H54 (cell line): Measurements from ENCODE around the gene CPT1C.

ENCODE experiments used
- DNase-seq: peaks from one replicate; pipeline ENCODE4 v3.0.0; 2011; ENCODE audit warnings: low spot score, mixed read lengths; ENCODE audit not compliant: insufficient read length
- FAIRE-seq: peaks from 3 replicates; lab custom pipeline; 2011; peaks lifted over from hg19 to GRCh38; lab: Jason Lieb, UNC
- POLR2A ChIP-seq: IDR thresholded peaks from 2 replicates; pipeline ENCODE4 v1.6.1; 2011; ENCODE audit warnings: low read depth, mild to moderate bottlenecking, low read length

CPT1C gene

DNA sequence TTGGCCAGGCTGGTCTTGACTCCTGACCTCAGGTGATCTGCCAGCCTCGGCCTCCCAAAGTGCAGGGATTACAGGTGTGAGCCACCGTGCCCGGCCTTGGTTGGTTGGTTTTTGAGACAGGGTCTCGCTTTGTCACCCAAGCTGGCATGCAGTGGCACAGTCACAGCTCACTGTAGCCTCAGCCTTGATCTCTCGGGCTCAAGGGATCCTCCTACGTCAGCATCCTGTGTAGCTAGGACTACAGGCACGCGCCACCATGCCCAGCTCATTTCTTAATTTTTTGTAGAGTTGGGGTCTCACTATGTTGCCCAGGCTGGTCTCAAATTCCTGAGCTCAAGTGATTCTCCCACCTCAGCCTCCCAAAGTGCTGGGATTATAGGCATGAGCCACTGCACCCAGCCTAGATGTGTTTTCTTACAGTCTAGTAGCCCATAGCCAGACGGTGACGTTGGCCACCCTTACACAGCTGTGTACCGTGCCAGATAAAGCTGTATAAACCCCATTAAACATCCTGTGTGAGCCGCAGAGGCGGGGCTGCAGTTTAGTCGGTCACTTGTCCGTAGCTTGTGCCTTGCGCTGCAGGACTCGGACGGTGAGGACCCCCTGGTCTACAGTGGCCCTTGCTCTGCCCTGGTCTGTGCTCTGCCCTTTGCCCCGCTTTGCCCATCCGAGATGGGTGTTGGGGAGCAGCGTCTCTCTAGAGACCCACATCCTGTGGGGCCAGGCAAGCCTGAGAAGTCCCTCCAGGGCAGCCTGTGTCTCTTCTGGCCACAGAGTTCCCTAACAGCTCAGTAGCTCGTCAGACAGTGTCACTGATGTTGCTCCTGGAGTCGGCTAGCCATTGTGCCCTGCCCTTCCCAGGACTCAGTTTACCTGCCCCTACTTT lies 35.1 kb upstream of the CPT1C start:
- FAIRE-seq = no peak
- no peak for DNase-seq
- TF ChIP-seq POLR2A = no peak

DNA sequence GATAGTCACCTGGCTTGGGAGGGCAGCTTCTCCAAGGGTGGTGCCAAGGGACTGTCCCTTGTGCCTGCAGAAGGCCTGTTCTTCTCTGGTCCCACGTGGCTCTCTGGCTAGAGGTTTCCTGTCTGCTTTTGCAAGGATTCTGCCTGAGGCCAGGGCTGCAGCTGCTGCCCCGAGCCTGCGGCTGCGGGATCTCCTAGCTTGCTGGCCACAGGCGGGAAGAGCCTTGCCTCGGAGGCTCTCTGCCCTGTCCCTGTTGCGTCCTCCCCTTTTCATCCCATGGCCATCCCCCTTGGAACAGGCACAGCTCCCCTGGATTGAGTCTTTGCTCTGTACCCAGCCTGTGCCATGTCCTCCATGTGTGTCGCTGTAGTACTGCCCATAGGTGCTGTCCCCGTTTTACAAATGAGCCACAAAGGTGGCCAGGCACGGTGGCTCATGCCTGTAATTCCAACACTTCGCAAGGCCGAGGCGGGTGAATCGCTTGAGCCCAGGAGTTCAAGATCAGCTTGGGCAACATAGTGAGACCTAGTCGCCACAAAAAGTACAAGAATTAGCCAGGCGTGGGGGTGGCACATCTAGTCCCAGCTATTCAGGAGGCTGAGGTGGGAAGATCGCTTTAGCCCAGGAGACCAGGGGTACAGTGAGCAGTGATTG lies 34.3 kb upstream of the CPT1C start:
- TF ChIP-seq POLR2A = no peak
- DNase-seq (no peak), FAIRE-seq (no peak)

DNA sequence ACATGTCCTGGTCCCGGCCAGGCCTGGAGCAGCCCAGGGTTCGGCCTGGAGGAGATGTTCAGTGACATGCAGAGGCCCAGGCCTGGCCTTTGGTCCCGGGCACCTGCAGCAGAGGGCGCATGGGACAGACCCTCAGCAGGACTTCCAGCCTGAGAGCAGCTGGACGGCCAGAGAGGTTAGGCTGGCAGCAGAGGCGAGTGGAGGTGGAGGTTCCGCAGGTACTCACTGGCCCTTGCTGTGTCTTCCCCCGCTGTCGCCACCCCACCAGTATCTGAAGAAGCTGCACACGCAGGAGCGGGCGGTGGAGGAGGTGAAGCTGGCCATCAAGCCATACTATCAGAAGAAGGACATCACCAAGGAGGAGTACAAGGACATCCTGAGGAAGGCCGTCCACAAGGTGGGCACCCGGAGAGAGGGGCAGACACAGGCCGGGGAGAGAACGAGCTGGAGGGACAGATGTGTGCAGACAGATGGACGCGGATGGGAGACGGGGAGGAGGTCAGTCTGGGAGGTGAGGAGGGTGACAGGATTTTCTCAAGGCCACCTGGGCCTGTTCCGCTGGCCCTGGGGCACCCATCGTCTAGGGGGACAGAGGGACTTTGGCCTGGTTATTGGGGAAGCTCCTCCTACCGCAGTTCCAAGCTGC lies 33.3 kb upstream of the CPT1C start:
- no peak for DNase-seq
- TF ChIP-seq POLR2A = no peak
- FAIRE-seq = no peak

DNA sequence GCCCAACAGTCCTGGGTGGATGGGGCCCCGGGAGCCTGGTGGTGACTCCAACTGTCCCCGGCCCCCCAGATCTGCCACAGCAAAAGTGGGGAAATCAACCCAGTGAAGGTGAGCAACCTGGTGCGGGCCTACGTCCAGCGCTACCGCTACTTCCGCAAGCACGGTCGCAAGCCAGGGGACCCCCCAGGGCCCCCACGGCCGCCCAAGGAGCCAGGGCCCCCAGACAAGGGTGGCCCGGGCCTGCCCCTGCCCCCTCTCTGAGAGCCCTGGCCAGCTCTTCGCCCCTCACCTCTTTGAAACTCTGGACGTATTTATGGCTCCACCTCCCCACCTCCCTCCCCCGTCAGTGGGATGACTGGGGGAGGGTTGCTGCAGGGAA lies 32.8 kb upstream of the CPT1C start:
- no peak for TF ChIP-seq POLR2A
- DNase-seq (no peak), FAIRE-seq (no peak)

DNA sequence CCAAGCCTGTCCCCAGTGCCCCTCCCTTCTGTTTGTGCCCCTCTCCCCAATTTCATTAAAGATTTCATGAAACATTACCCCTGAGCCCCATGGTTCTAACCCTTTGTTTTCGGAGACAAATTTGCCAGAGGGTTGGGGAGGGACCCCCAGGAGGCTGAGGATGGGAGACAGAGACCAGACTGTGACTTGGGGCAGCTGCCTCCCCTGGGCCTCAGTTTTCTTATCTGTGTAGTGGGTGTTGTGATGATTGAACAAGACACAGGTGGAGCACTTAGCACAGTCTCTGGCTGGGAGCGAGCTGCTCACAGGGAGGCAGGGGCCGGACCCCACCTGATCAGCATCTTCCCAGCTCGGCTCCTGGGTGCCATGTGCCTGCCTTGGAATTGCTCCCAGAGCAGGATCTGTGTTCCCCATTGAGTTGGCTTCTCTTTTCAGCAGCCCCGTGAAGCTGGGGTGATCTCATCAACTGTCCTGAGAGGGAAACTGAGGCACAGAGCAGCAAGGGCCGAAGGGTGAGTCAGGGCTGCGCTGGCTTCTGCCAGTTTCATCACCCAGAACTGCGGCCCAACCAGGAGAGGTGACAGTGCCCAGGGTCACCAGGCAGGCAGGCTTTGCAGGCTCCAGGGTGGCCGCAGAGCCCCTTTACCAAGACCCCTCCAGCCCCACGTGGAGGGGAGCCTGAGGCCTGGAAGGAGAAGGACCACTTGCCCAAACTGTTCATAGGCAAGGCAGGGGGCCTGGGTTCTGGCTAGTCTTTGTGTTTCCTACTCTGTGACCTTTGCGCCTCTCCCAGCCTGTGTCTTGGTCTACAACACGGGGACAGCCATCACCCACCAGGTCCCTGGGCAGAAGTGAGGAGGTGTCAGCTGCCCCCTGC lies 32.1 kb upstream of the CPT1C start:
- no peak for DNase-seq
- FAIRE-seq = no peak
- no peak for TF ChIP-seq POLR2A

DNA sequence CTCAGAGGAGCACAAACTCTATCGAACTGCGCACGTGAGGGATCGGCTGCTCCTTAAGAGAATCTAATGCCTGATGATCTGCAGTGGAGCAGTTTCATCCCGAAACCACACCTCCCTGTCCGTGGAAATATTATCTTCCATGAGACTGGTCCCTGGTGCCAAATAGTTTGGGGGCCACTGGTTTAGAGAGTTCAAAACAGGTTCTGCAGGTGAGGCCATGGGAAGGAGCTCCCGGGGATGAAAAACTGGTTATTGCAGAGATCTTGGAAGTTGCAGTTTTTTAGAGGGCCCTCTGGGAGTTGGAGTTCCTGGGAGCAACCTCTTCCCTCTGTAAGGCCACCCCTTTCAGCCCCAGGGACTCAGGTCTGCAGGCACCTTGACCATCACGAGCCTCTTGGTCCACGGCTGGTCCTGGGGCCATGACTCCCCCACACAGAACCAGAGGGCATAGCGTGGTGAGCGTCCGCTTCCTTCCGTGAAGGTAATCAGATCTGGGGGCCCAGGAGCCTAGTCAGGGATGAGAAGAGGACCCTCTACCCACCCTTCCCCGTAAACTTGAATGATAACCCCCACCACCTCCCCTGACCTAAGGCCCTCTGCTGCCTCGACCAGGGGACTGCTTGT lies 30.5 kb upstream of the CPT1C start:
- DNase-seq = no peak
- FAIRE-seq = no peak
- TF ChIP-seq POLR2A = no peak

DNA sequence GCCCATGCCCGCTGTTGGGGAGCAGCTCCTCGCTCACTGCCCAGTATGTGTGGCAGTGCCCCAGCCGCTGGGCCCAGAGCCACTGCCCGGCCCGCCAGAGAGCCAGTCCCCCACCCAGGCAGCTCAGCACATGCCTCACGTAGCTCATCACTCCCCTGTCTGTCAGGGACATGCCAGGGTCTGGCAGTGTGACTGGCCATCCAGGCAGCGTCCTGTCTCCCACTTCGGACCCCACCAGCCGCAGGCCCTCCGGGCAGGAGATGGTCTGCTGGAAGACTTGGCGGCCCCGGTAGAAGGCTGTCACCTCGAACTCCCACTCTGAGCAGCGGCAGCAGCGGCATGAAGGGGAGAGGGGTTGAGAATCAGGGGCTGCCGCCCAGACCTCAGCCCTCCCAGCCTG lies 28.9 kb upstream of the CPT1C start:
- no peak for DNase-seq
- TF ChIP-seq POLR2A = no peak
- no peak for FAIRE-seq

DNA sequence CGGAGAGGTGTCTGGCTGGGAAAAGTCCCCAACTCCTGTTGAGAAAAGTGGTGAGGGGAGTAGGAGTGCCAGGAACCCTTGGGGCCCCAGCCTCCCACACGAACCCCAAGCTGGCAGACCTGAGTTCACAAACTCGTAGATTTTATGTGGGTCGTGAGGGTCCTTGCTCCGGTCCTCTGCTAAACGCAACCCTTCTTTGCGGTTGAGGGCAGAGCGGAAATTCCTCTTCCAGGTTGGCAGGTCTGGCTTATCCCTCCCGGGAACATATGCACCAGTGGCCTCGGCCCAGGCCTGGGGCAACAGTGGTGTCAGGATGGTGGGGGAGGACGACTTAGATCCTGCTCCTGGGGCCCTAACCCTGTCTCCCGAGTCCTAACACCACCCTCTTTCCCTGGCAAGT lies 27.7 kb upstream of the CPT1C start:
- DNase-seq (no peak), FAIRE-seq (no peak)
- TF ChIP-seq POLR2A = no peak

DNA sequence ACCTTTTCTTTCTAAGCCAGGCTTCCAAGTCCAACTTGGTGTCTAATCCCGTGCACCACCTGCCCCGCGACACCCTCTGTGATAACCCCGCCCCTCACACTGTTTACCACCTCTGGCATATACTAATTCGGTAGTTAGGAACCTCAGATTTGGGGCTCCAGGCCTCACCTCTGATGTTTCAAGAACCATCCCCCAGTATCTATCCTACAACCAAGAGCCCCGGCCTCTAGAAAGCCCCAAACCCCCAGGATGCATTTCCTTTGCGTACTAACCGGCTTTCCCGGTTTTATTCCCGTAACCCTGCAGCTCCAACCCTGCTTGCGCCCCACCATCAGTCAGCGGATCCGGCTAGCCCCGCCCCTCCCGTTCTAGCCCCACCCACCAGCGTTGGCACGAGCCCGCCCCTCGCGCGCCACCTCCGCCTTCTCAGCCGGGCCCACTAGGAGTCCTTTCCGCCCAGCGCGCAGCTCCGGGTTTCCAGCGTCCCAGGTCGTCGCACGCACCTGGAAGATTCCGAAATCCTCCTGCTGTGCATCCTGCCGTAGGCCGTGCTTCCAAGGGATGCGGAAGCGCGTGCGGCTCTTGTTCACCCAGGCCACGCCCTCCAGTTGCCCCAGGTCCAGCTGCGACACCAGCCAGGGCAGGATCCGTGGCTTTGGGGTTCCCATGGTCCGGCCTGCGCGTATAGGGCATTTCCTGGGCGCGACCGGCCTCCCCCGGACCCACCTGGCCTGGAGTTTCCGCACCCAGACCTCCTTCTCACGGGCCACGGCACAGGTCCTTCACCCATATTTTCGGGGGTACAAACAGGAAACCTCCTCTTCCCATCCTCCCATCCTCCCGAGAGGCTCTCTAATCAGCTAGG lies 26.5 kb upstream of the CPT1C start:
- peak; percentile 75; the same call in 1 of the 2 replicates for TF ChIP-seq POLR2A
- peak; percentile 91 for DNase-seq
- no peak for FAIRE-seq

DNA sequence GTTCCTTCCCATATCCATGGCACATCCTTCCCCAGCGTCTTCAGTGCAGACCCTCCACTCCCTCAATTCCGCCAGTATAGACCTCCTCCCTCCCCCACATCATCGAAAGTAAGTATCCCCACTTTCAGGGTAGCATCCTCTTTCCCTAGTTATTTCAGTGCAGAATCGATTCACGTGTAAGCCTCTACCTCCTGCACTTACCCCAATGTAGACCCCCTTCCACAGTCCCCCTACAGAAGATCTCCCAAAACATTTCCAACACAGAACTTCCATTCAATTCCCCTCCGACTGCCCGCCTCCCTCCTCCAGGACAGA lies 25.9 kb upstream of the CPT1C start:
- FAIRE-seq (no peak), DNase-seq (no peak)
- TF ChIP-seq POLR2A = no peak

DNA sequence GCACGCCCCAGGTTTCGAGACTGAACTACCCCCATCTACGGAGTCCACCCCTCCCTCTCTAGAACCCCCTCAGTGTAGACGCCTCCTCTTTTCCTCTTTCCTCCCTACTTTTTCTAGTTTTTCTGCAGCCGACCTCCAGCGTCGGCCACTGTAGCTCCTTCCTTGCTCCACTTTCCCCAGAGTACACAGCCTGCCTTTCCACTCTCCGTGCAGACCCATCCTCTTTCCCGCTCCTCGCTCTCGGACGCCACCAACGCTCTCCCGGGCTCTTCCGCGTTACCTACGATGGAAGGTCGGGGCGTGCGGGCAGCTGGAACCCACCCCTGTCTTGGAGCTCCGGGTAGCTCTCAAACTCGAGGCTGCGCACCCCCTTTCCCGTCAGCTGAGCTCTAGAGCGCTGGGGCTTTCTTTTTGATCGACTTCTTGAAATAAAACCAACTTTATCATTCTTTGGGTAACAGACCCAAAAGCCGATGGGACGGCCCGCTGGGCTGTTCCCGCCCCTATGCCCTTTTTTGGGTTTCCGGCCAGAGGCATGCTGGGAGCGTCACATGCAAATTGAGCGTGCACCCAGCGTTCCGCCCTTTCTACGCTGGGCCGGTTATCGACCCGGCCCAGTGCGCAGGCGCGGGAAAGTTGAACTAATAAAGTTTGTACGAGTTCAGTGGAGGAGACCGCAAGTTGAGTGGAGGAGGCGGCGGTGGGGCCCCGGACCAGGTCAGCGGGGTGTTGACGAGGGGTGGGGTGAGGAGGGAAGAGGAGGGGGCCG lies 25.4 kb upstream of the CPT1C start, which contains the start of the genes BCL2L12 and IRF3:
Gene BCL2L12 (plus strand): TSS at position 583 of the 769 bp plus-strand sequence. CDS start 760 bp downstream, outside the sequence.
Gene IRF3 (minus strand): TSS at position 507 of the 769 bp plus-strand sequence. CDS start 1,019 bp downstream, outside the sequence.
- DNase-seq (peak; percentile 95), FAIRE-seq (no peak)
- peak; percentile 72 for TF ChIP-seq POLR2A
